Duodenal mucosa (tissue), 2 donors: ENCODE measurements around the gene ZFP62.

Experiments
- H3K27ac ChIP-seq: one replicate; pipeline ENCODE4 v1.7.0; 2013; ENCODE audit warnings: low read depth, low read length
- H3K27me3 ChIP-seq, 2 donors: one replicate each; pipeline ENCODE4 v1.7.0; 2013; ENCODE audit warnings: low read length in 2 of 2, control low read depth in 1 of 2; ENCODE audit not compliant: insufficient read depth in 2 of 2, control insufficient read depth in 1 of 2
- H3K36me3 ChIP-seq, 2 donors: one replicate each; pipeline ENCODE4 v1.7.0; 2013; ENCODE audit warnings: low read length in 2 of 2, control low read depth in 1 of 2; ENCODE audit not compliant: insufficient read depth in 2 of 2, control insufficient read depth in 1 of 2
- H3K4me1 ChIP-seq, 2 donors: one replicate each; pipeline ENCODE4 v1.7.0; 2013; ENCODE audit warnings: low read length in 2 of 2, control low read depth in 1 of 2; ENCODE audit not compliant: insufficient read depth in 2 of 2, control insufficient read depth in 1 of 2
- H3K4me3 ChIP-seq, 2 donors: one replicate each; pipeline ENCODE4 v1.7.0; 2013; ENCODE audit warnings: low read length in 2 of 2, low read depth in 1 of 2
- H3K9ac ChIP-seq, 2 donors: one replicate each; pipeline ENCODE4 v1.7.0; 2013; ENCODE audit warnings: low read length in 2 of 2, low read depth in 1 of 2
- H3K9me3 ChIP-seq, 2 donors: one replicate each; pipeline ENCODE4 v1.7.0; 2013; ENCODE audit warnings: low read length in 2 of 2, control low read depth in 1 of 2; ENCODE audit not compliant: control insufficient read depth in 1 of 2

Gene ZFP62

GRCh38 chr5:180804129-180804618 lies 56.9 kb downstream of the ZFP62 start:
- H3K27ac ChIP-seq = peak overlapping the region; percentile 91
- H3K27me3 ChIP-seq = no peaks in the 10 kb centered on the region
- peaks cover 0 to 17% of the 10 kb centered on the region in 2 donors for H3K36me3 ChIP-seq
- peak overlapping the region; percentile 68 to 71 for H3K4me3 ChIP-seq
- H3K4me1 ChIP-seq = peaks cover 73 to 84% of the 10 kb centered on the region in 2 donors
- H3K9ac ChIP-seq = peak overlapping the region; percentile 65 to 66
- no peaks in the 10 kb centered on the region for H3K9me3 ChIP-seq

DNA sequence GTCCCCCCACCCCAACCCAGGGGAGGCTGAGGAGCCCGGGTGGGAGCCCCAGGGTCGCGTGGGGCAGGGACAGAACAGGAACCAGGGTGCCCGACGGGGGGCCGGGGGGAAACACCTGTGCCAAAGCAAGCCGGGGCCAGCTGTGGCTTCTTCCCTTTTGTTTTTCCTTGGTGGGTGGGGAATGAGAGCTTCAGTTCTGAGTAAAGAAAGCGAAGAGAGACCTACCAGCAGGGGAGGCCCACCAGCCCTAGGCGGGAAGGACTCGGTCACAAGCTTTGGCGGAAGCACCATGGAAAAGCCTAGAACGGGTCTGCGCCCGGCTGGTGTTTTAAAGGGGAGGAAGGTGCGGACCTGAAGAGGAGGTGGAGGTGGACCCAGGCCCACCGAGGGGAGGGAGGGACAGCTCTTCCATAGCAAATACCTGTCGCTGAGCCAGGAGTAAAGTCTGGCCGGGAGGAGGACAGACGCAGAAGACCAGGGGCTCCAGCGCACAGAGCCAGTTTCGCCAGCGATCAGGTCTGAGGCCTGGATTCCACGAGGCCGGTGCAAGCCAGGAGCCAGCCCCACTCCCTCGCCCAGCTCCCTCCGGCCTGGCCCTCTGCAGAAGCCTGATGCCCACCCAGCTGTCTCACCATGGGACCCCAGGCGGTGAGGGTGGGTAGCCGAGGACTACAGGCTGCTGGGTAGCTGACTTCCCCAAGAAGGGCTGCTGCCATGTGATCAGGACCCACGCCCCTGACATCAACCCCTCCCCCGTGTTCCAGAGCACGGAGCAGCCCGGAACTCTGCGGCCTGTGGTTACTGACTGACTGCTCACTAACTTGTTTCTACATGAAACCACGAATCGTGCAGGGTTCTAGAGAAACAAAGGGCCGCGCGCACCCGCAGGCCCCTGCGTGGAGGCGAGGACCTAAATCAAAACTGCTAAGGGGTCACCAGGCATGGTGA lies 57.6 kb downstream of the ZFP62 start:
- no peaks in the 10 kb centered on the region for H3K27me3 ChIP-seq
- H3K9me3 ChIP-seq = no peaks in the 10 kb centered on the region
- peaks cover 74 to 84% of the 10 kb centered on the region in 2 donors for H3K4me1 ChIP-seq
- peak overlapping the region; percentile 65 to 66 for H3K9ac ChIP-seq
- peak overlapping the region; percentile 91 for H3K27ac ChIP-seq
- H3K4me3 ChIP-seq = peak overlapping the region; percentile 68 to 71
- H3K36me3 ChIP-seq = peaks cover 0 to 17% of the 10 kb centered on the region in 2 donors

DNA sequence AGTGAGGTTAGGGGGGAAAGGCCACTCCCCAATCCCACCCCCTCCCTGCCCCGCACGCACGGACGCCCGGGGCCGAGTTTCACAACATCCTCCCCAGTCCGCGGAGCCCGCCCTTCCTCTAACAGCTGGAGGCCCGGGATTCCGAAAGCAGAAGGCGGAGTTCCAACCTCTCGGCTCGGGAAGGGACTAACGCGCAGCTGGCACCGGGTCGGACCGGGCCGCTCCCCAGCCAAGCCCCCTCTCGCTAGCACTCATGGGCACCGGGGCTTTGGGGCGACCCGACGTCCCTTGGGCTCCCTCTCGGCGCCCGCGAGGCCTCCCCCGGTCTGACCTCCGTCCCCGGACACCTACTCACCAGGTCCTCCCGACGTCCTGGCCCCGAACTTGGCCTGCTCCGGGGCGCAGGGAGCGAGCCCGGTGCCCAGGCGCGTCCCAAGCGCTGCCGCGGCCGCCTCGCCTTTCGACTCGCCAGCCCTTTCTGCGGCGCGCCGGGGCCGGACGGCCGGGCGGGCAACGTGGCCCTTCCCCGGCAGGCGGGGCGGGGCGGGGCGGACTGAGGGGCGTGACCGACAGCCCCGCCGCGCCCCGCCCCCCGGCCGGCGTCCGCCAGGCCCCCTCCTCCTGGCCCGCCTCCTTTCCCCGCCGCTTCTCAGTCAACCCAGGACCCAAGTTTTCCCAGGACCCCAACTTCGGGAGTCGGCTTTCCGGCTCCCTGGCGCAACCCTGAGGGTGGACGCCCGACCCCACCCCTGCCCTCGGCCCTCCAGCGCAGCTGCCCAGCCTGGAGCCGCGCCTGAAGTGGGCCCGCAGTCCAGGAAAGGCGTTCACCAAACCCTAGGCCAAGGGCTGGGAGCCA lies 58.5 kb downstream of the ZFP62 start, which contains the start of gene MGAT1:
Gene MGAT1, minus strand, starts transcription at position 482 of the 856 bp plus-strand sequence. CDS start 9,835 bp downstream, outside the sequence.
- Histone ChIP-seq H3K9ac (peak within 1 kb of the TSS; percentile 66 to 98), H3K36me3 (peaks cover 0 to 24% of the 10 kb centered on the region in 2 donors), H3K4me1 (peaks cover 74 to 84% of the 10 kb centered on the region in 2 donors), H3K27me3 (no peaks in the 10 kb centered on the region), H3K4me3 (peak within 1 kb of the TSS; percentile 68 to 89), H3K27ac (peak within 1 kb of the TSS; percentile 97), H3K9me3 (no peaks in the 10 kb centered on the region)

DNA sequence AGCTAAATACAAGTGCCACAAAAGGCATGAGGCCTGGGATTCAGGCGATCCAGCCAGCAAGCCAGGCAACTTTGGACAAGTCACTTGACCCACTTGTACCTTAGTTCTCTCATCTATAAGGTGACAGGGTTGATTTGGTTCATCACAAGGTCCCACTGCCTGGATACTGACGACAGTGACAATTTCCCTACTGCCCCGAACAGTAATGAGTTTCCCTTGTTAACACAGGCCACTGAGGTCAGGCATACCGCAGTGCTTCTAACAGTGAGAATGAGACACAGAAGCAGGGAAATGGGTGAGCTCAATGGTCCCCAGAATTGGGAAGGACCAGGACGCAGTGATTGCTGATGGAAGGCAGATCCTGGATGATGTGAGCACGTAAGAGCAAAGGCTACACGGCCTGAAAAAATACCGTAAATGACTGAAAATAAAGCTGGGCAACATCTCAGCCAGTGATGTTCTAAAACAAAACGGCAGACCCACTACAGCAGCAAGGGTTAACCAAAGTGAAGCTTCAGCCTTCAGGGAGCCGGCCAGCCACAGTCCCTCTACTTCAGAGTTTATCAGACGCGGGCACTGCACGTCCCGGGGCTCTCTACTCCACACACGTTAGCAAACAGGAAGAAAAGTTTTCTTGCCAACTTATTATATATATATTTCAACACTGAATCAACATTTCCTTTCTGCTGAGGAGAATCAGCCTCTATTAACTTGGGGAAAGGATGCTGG lies 59.3 kb downstream of the ZFP62 start:
- peak overlapping the region; percentile 68 to 89 for H3K4me3 ChIP-seq
- H3K4me1 ChIP-seq = peaks cover 68 to 80% of the 10 kb centered on the region in 2 donors
- H3K9me3 ChIP-seq = no peaks in the 10 kb centered on the region
- peak overlapping the region; percentile 61 to 66 for H3K9ac ChIP-seq
- H3K27ac ChIP-seq = peak overlapping the region; percentile 44
- peaks cover 0 to 16% of the 10 kb centered on the region in 2 donors for H3K36me3 ChIP-seq
- no peaks in the 10 kb centered on the region for H3K27me3 ChIP-seq

DNA sequence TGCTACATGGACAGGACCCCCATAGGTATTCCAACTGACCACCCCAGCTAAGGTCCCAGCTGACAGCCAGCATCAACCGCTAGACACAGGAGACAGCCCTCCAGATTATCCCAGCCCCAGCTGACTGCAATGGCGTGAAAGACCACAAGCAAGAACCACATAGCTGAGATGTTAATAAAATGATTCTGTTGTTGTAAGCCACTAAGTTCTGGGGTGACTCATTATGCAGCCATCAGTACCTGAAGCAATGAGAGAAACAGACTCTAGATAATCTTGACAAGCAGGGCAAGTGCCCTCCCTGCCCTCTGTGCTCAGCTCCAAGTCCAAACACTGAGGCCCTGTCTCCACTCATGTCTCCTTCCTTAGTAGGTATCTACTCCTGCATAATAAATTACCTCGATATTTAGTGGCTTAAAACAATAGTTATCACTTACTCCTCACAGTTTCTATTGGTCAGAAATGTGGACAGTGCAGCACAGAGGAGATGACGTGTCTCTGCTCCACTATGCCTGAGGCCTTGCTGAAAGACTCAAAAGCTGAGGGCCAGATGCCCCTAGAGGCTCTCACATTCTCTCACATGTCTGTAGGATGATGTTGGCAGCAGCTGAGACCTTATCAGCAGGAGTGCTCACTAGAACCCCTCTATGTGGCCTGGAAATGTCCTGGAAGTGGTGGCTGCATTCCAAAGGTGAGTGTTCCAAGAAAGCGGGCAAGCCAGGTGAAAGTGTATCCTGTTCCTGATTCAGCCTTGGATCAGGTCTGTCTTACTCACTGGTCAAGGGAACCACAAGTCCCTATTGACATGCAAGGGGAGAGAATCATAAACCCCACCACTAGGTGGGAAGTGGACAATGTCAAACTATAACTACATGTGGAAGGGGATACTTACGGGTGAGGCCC lies 60.9 kb downstream of the ZFP62 start:
- Histone ChIP-seq H3K9ac (peak overlapping the region; percentile 4 to 10), H3K27me3 (no peaks in the 10 kb centered on the region), H3K27ac (no peak overlapping the region), H3K9me3 (no peaks in the 10 kb centered on the region), H3K4me3 (peak overlapping the region; percentile 26 to 89), H3K36me3 (peaks cover 0 to 23% of the 10 kb centered on the region in 2 donors), H3K4me1 (peaks cover 64 to 75% of the 10 kb centered on the region in 2 donors)

DNA sequence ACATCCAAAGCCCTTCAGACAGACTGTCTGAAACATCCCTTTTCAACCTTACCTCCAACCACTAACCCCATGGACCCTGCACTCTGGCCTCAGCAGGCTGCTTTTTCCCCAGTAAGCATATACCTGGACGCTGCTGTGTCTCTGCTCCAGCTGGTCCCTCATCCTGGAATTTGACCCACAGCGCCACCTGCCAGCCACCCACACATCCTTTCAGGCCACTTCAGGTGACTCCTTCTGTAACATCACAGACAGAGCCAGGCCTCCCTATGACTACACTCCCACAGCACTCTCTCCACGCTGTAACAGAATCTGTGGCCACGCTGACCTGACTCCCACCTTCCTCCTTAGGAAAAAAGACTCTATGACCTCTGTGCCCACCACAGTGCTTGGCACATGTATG lies 61.9 kb downstream of the ZFP62 start:
- no peak overlapping the region for H3K9ac ChIP-seq
- no peaks in the 10 kb centered on the region for H3K27me3 ChIP-seq
- no peak overlapping the region for H3K27ac ChIP-seq
- H3K36me3 ChIP-seq = peaks cover 0 to 31% of the 10 kb centered on the region in 2 donors
- H3K9me3 ChIP-seq = no peaks in the 10 kb centered on the region
- H3K4me1 ChIP-seq = peaks cover 58 to 65% of the 10 kb centered on the region in 2 donors
- peak overlapping the region in 1 of 2 donors; percentile 89 for H3K4me3 ChIP-seq

DNA sequence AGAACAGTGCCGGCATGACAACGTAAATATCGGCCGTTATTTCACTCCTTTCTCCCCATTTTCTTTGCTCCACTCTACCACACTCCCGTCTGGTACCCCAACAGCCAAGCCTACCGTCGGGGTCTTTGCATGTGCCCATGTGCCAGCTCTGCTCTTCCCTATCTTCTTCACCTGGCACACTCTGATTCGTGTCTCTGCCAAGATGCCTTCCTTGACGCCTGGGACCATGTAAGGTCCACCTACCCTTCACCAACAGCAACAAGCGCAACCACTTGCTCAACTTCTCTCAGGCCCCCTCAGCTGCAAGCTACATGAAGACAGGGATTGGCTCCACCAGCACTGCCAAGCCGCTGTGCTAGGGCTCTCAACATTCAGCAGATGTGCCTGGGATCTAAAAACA lies 62.9 kb downstream of the ZFP62 start:
- peak overlapping the region in 1 of 2 donors; percentile 30 for H3K4me3 ChIP-seq
- H3K9ac ChIP-seq = no peak overlapping the region
- H3K36me3 ChIP-seq = peaks cover 0 to 31% of the 10 kb centered on the region in 2 donors
- H3K27me3 ChIP-seq = no peaks in the 10 kb centered on the region
- H3K4me1 ChIP-seq = peaks cover 52 to 55% of the 10 kb centered on the region in 2 donors
- H3K27ac ChIP-seq = no peak overlapping the region
- H3K9me3 ChIP-seq = no peaks in the 10 kb centered on the region
